Smooth muscle cell (in vitro differentiated cells): ENCODE results near the gene KLRC2. TPM values are rescaled to one million over a fixed set of nuclear protein-coding genes. Genes with fewer than 3 reads are reported as not detected.
"Not testable (repeated sequence)": the region's sequence is repeated elsewhere in the genome, so short reads cannot be mapped to it uniquely, and the experiment has no call there.

Source experiments
- DNase-seq: peaks from one replicate; lab custom pipeline; 2025; ENCODE audit not compliant: unreplicated experiment; lab: John Stamatoyannopoulos, UW
- H2AFZ ChIP-seq: fragments of 200-600 bp; sonication (generic); 2 replicates; pipeline ENCODE4 v1.6.0; 2016; ENCODE audit warnings: antibody characterized with exemption, low read depth, mild to moderate bottlenecking
- H3F3A ChIP-seq: fragments of 200-600 bp; sonication (generic); 2 replicates; pipeline ENCODE4 v1.6.0; 2017; ENCODE audit warnings: antibody characterized with exemption, low read depth
- H3K27ac ChIP-seq: fragments of 200-600 bp; sonication (generic); 2 replicates; pipeline ENCODE4 v1.5.1; 2016; ENCODE audit warnings: low read depth, mild to moderate bottlenecking
- H3K27me3 ChIP-seq: fragments of 200-600 bp; sonication (generic); 2 replicates; pipeline ENCODE4 v1.6.1; 2016; ENCODE audit warnings: low read depth, mild to moderate bottlenecking
- H3K36me3 ChIP-seq: fragments of 200-600 bp; sonication (generic); 2 replicates; pipeline ENCODE4 v1.5.1; 2016; ENCODE audit warnings: low read depth
- H3K4me1 ChIP-seq: fragments of 200-600 bp; sonication (generic); 2 replicates; pipeline ENCODE4 v1.5.1; 2016; ENCODE audit warnings: low read depth
- H3K4me2 ChIP-seq: fragments of 200-600 bp; sonication (generic); 2 replicates; pipeline ENCODE4 v1.6.0; 2016; ENCODE audit warnings: mild to moderate bottlenecking
- H3K4me3 ChIP-seq: fragments of 200-600 bp; sonication (generic); 2 replicates; pipeline ENCODE4 v1.5.1; 2016; ENCODE audit warnings: mild to moderate bottlenecking
- H3K79me2 ChIP-seq: fragments of 200-600 bp; sonication (generic); 2 replicates; pipeline ENCODE4 v1.6.0; 2016; ENCODE audit warnings: low read depth, mild to moderate bottlenecking
- H3K9ac ChIP-seq: fragments of 200-600 bp; sonication (generic); 2 replicates; pipeline ENCODE4 v1.6.0; 2016; ENCODE audit warnings: low read depth
- H3K9me3 ChIP-seq: fragments of 200-600 bp; sonication (generic); replicated peaks from 2 replicates; pipeline ENCODE4 v1.5.1; 2016; ENCODE audit warnings: low read depth
- H4K20me1 ChIP-seq: fragments of 200-600 bp; sonication (generic); 2 replicates; pipeline ENCODE4 v1.6.0; 2016; ENCODE audit warnings: low read depth
- WGBS: methylation state at CpG from one replicate; pipeline ENCODE4 v1.1.7; 2016; ENCODE audit warnings: low lambda C conversion rate; 5-methylcytosine and 5-hydroxymethylcytosine counted together
- polyA plus RNA-seq: library from polyadenylated mRNA; unstranded; fragments of >200 nt; fragmentation: Nextera tagmentation; extraction: Ambion mirVana; gene quantifications from 2 replicates; pipeline ENCODE4 v1.2.1, GENCODE V29; 2016
- total RNA-seq: library from RNA; depleted of rRNA; stranded (reverse); fragments of >200 nt; gene quantifications from 2 replicates; pipeline ENCODE4 v1.2.3, GENCODE V29; 2014
- TF ChIP-seq, protein P1 (sequence below): fragments of 200-600 bp; sonication (generic); IDR thresholded peaks from 2 replicates; pipeline ENCODE4 v1.5.1; 2017; ENCODE audit warnings: borderline replicate concordance, mild to moderate bottlenecking, antibody characterized with exemption; ENCODE audit not compliant: insufficient read depth, poor library complexity, severe bottlenecking

Gene KLRC2
- total RNA-seq (not detected in 2 replicates), polyA plus RNA-seq (not detected in 2 replicates)

DNA sequence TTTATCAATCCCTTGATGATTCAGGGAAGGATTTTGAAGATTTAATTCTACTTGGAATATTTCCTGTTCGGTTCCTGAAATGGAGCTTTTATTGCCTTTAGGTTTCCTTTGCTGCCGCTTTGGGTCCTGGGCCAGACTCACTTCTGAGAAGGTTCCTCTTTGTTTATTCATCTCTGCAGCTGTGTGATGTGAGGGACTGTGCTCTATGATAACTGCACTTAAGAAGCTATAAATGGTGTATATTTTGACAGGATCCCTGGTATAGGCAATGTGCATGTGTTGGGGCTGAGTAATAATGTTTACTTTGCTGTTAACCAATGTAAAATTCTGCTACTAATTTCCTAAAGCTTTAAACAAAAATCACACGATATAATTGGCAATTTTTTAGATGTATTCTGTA is at the start of gene KLRC2:
KLRC2 (minus strand) TSS at position 195 of the 400 bp plus-strand sequence; CDS start at position 171, 24 bp downstream.
- WGBS: 53% methylated on average over 3 of the region's 3 CpGs
- not testable (repeated sequence) for H3F3A ChIP-seq, H3K4me2 ChIP-seq, DNase-seq, H3K36me3 ChIP-seq, H3K9me3 ChIP-seq, H3K27me3 ChIP-seq, H3K4me3 ChIP-seq, H3K27ac ChIP-seq, H3K9ac ChIP-seq, H4K20me1 ChIP-seq, H3K79me2 ChIP-seq, H3K4me1 ChIP-seq
- peak within 1 kb of the TSS; percentile 30 for H2AFZ ChIP-seq

DNA sequence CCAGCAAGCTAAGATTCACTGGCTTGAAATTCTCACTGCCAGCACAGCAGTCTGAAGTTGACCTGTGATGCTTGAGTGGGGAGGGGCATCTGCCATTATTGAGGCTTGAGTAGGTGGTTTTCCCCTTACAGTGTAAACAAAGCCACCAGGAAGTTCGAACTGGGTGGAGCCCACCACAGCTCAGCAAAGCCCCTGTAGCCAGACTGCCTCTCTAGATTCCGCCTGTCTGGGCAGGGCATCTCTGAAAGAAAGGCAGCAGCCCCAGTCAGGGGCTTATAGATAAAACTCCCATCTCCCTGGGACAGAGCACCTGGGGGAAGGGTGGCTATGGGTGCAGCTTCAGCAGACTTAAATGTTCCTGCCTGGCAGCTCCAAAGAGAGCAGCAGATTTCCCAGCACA is 46.1 kb upstream of the KLRC2 start:
- not testable (repeated sequence) for H2AFZ ChIP-seq, H3K4me1 ChIP-seq, H3K79me2 ChIP-seq, H3K36me3 ChIP-seq, H3K4me2 ChIP-seq, H3K27me3 ChIP-seq, H3K27ac ChIP-seq, H4K20me1 ChIP-seq, H3K4me3 ChIP-seq, H3K9ac ChIP-seq, H3K9me3 ChIP-seq, DNase-seq, H3F3A ChIP-seq
- WGBS: 92% methylated on average over 2 of the region's 2 CpGs

DNA sequence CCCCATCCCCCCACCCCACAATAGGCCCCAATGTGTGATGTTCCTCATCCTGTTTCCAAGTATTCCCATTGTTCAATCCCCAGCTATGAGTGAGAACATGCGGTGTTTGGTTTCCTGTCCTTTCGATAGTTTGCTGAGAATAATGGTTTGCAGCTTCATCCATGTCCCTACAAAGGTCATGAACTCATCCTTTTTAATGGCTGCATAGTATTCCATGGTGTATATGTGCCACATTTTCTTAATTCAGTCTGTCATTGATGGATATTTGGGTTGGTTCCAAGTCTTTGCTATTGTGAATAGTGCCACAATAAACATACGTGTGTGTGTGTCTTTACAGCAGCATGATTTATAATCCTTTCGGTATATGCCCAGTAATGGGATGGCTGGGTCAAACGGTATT is 37.0 kb upstream of the KLRC2 start:
- DNase-seq, H3K9me3 ChIP-seq, H3K27me3 ChIP-seq, H2AFZ ChIP-seq, H3K79me2 ChIP-seq, H3K9ac ChIP-seq, H4K20me1 ChIP-seq, H3K36me3 ChIP-seq, H3K4me3 ChIP-seq, H3F3A ChIP-seq, H3K4me2 ChIP-seq, H3K4me1 ChIP-seq, H3K27ac ChIP-seq: not testable (repeated sequence)
- 91% methylated on average over 5 of the region's 5 CpGs for WGBS

GRCh38 chr12:10469701-10470100 is 33.9 kb upstream of the KLRC2 start:
- Histone ChIP-seq H3K27ac (no peak overlapping the region), H3K9me3 (no peaks in the 10 kb centered on the region), H3K36me3 (no peaks in the 10 kb centered on the region), H3K4me1 (no peaks in the 10 kb centered on the region), H3K79me2 (no peaks in the 10 kb centered on the region), H4K20me1 (no peaks in the 10 kb centered on the region), H3K4me2 (no peak overlapping the region), H2AFZ (no peak overlapping the region), H3K9ac (no peak overlapping the region), H3K27me3 (no peaks in the 10 kb centered on the region), H3K4me3 (no peak overlapping the region), H3F3A (no peaks in the 10 kb centered on the region)
- TF ChIP-seq, protein P1, sequence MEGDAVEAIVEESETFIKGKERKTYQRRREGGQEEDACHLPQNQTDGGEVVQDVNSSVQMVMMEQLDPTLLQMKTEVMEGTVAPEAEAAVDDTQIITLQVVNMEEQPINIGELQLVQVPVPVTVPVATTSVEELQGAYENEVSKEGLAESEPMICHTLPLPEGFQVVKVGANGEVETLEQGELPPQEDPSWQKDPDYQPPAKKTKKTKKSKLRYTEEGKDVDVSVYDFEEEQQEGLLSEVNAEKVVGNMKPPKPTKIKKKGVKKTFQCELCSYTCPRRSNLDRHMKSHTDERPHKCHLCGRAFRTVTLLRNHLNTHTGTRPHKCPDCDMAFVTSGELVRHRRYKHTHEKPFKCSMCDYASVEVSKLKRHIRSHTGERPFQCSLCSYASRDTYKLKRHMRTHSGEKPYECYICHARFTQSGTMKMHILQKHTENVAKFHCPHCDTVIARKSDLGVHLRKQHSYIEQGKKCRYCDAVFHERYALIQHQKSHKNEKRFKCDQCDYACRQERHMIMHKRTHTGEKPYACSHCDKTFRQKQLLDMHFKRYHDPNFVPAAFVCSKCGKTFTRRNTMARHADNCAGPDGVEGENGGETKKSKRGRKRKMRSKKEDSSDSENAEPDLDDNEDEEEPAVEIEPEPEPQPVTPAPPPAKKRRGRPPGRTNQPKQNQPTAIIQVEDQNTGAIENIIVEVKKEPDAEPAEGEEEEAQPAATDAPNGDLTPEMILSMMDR: no peak
- WGBS: 97% methylated on average over 1 of the region's 1 CpG
- DNase-seq: no peak

DNA sequence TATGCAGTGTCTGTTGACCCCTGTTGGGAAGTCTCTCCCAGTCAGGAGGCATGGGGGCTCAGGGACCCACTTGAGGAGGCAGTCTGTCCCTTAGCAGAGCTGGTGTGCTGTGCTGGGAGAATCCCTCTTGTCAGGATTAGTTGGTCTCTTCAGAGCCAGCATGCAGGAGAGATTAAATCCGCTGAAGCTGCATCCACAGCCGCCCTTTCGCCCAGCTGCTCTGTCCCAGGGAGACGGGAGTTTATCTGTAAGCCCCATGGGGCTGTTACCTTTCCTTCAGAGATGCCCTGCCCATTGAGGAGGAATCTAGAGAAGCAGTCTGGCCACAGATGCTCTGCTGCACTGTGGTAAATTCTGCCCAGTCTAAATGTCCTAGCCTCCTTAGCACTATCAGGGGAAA is 30.5 kb upstream of the KLRC2 start:
- H3F3A ChIP-seq: no peaks in the 10 kb centered on the region
- no peaks in the 10 kb centered on the region for H3K79me2 ChIP-seq
- no peak for DNase-seq
- TF ChIP-seq, protein P1: no peak
- H2AFZ ChIP-seq: no peak overlapping the region
- no peak overlapping the region for H3K4me3 ChIP-seq
- no peaks in the 10 kb centered on the region for H4K20me1 ChIP-seq
- 90% methylated on average over 4 of the region's 4 CpGs for WGBS
- H3K27ac ChIP-seq: no peak overlapping the region
- H3K36me3 ChIP-seq: no peaks in the 10 kb centered on the region
- H3K9ac ChIP-seq: no peak overlapping the region
- H3K4me2 ChIP-seq: no peak overlapping the region
- H3K4me1 ChIP-seq: no peaks in the 10 kb centered on the region
- H3K27me3 ChIP-seq: no peaks in the 10 kb centered on the region
- no peaks in the 10 kb centered on the region for H3K9me3 ChIP-seq
